Lung (tissue), 12 donors: ENCODE results near the gene CBL. TPM values are rescaled to one million over a fixed set of nuclear protein-coding genes. Genes with fewer than 3 reads are reported as not detected.

Experiments
- ATAC-seq: fragments of 200-7000 bp; cut with Tn5 transposase; one replicate; pipeline ENCODE4 v1.9.1; 2020; ENCODE audit warnings: moderate number of reproducible peaks; ENCODE audit not compliant: insufficient read depth, low FRiP score
- DNase-seq, 3 donors: peaks; one replicate each; pipeline ENCODE4 v3.0.0-alpha.2; 2013 to 2017
- H3K27ac ChIP-seq, 2 donors: one replicate each; pipeline ENCODE4 v1.5.1; 2013; ENCODE audit warnings: mild to moderate bottlenecking in 2 of 2, moderate library complexity in 2 of 2, control low read depth in 1 of 2, inconsistent platforms in 1 of 2, low read depth in 1 of 2, low read length in 1 of 2
- H3K27me3 ChIP-seq, 3 donors: one replicate each; pipeline ENCODE4 v1.5.1; 2013; ENCODE audit warnings: low read length in 2 of 3; ENCODE audit not compliant: control insufficient read depth in 3 of 3, insufficient read depth in 3 of 3
- H3K36me3 ChIP-seq, 4 donors: one replicate each; pipeline ENCODE4 v1.5.1; 2013; ENCODE audit warnings: low read length in 4 of 4, mild to moderate bottlenecking in 1 of 4, moderate library complexity in 1 of 4; ENCODE audit not compliant: control insufficient read depth in 4 of 4, insufficient read depth in 4 of 4
- H3K4me1 ChIP-seq, 5 donors: one replicate each; pipeline ENCODE4 v1.5.1; 2013; ENCODE audit warnings: low read length in 5 of 5, mild to moderate bottlenecking in 2 of 5, moderate library complexity in 1 of 5; ENCODE audit not compliant: control insufficient read depth in 5 of 5, insufficient read depth in 5 of 5
- H3K4me3 ChIP-seq: one replicate; pipeline ENCODE4 v1.5.1; 2013; ENCODE audit warnings: mild to moderate bottlenecking, control low read depth, moderate library complexity
- H3K9ac ChIP-seq, 2 donors: one replicate each; pipeline ENCODE4 v1.5.1; 2013; ENCODE audit warnings: low read length in 2 of 2, control low read depth in 1 of 2; ENCODE audit not compliant: insufficient read depth in 1 of 2
- H3K9me3 ChIP-seq, 4 donors: one replicate each; pipeline ENCODE4 v1.5.1; 2013; ENCODE audit warnings: low read length in 3 of 4, mild to moderate bottlenecking in 1 of 4, moderate library complexity in 1 of 4; ENCODE audit not compliant: control insufficient read depth in 4 of 4, insufficient read depth in 3 of 4
- WGBS, 2 donors: extraction: QIAGEN DNeasy Blood & Tissue Kit; methylation state at CpG; one replicate each; pipeline ENCODE4 v1.1.7; 2013; 5-methylcytosine and 5-hydroxymethylcytosine counted together
- polyA plus RNA-seq, 2 donors: library from polyadenylated mRNA; stranded (reverse); fragments of 200-250 nt; gene quantifications; one replicate each; pipeline ENCODE4 v1.2.1, GENCODE V29; 2013
- total RNA-seq, 2 donors: library from RNA; depleted of rRNA in 1 of 2; stranded (reverse); fragments of >200 nt in 1 of 2; gene quantifications; one replicate each; pipeline ENCODE4 v1.2.1, GENCODE V29; 2014 to 2021
- TF ChIP-seq, protein P1 (sequence below): IDR thresholded peaks from 2 replicates; pipeline ENCODE4 v1.5.1; 2012; ENCODE audit warnings: mild to moderate bottlenecking; ENCODE audit errors: control extremely low read depth, extremely low read depth
- donor health status: control.
- donor health status: control.
- donor health status: Bipolar disorder and iron deficiency.
- donor health status: healthy.
- donor health status: DM: yes; HTN: yes; CAD: no.

The CBL gene
- total and polyA plus RNA-seq, 4 donors, result 8.7 to 25.1 (median 16.1) TPM

DNA sequence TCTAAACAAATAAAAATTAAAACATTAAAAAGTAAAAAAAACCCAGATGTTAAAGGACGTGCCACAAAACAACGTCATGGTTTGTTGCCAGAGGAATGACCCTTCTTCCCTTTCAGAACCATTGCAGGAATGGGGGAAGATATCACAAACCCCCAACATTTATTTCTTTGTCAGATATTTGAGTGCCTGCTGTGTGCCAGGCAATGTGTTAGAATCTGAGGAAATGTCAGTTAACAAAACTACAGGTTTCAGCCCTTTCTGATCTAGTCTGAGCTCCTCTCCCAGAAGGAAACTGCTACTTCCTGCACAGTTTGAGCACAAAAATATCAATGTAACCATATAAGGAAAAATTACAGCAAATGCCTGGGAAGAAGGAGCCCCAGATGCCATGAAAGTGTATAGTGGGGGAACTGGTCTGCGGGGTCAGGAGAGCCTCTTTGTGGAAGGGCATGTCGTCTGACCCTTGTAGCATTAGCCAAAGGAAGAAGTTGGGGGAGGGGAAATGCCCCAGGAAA, 27.9 kb upstream of the CBL start:
- Histone ChIP-seq H3K4me3 (no peak overlapping the region), H3K27me3 (no peaks in the 10 kb centered on the region), H3K9me3 (no peaks in the 10 kb centered on the region), H3K9ac (no peak overlapping the region), H3K4me1 (no peaks in the 10 kb centered on the region), H3K36me3 (peaks cover 0 to 37% (median 23%) of the 10 kb centered on the region in 4 donors), H3K27ac (no peak overlapping the region)
- WGBS, 2 donors, result 51 to 60% methylated on average over 4 of the region's 4 CpGs
- ATAC-seq (no peak), DNase-seq (no peak)
- TF ChIP-seq, protein P1, sequence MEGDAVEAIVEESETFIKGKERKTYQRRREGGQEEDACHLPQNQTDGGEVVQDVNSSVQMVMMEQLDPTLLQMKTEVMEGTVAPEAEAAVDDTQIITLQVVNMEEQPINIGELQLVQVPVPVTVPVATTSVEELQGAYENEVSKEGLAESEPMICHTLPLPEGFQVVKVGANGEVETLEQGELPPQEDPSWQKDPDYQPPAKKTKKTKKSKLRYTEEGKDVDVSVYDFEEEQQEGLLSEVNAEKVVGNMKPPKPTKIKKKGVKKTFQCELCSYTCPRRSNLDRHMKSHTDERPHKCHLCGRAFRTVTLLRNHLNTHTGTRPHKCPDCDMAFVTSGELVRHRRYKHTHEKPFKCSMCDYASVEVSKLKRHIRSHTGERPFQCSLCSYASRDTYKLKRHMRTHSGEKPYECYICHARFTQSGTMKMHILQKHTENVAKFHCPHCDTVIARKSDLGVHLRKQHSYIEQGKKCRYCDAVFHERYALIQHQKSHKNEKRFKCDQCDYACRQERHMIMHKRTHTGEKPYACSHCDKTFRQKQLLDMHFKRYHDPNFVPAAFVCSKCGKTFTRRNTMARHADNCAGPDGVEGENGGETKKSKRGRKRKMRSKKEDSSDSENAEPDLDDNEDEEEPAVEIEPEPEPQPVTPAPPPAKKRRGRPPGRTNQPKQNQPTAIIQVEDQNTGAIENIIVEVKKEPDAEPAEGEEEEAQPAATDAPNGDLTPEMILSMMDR, result no peak

DNA sequence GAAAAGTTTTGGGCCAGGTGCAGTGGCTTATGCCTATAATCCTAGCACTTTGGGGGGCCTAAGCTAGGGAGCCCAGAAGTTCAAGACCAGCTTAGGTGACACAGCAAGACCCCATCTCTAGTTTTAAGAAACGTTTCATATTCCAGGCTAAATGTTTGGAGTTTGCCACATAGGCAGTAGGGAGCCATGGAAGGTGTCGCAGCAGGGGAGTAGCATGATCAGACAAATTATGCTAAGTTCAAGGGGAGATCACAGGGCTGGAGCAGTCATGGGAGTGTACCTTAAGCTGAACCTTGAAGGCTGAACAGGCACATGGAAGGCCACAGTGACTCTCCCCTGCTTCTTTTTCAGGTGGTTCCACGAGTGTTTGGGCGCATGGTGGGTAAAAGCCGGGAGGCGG, 26.8 kb upstream of the CBL start:
- no peak for ATAC-seq
- Histone ChIP-seq H3K4me3 (no peak overlapping the region), H3K9ac (no peak overlapping the region), H3K4me1 (no peaks in the 10 kb centered on the region), H3K36me3 (peaks cover 0 to 34% (median 23%) of the 10 kb centered on the region in 4 donors), H3K27ac (no peak overlapping the region), H3K27me3 (no peaks in the 10 kb centered on the region), H3K9me3 (no peaks in the 10 kb centered on the region)
- TF ChIP-seq, protein P1, result no peak
- WGBS, 2 donors, result 95 to 96% methylated on average over 6 of the region's 6 CpGs
- no peak for DNase-seq

GRCh38 chr11:119179983-119180382, 26.2 kb upstream of the CBL start:
- no peaks in the 10 kb centered on the region for H3K27me3 ChIP-seq
- H3K27ac ChIP-seq, result no peak overlapping the region
- TF ChIP-seq, protein P1, result no peak
- ATAC-seq (no peak), DNase-seq (no peak)
- no peak overlapping the region for H3K4me3 ChIP-seq
- H3K4me1 ChIP-seq, result no peaks in the 10 kb centered on the region
- no peak overlapping the region for H3K9ac ChIP-seq
- 91% methylated on average over 10 of the region's 10 CpGs for WGBS, 2 donors
- no peaks in the 10 kb centered on the region for H3K9me3 ChIP-seq
- peaks cover 0 to 28% (median 21%) of the 10 kb centered on the region in 4 donors for H3K36me3 ChIP-seq
